PC-3 (cell line): ENCODE data around the gene REXO1. TPM values are rescaled to one million over a fixed set of nuclear protein-coding genes. Genes with fewer than 3 reads are reported as not detected.
"Not testable (repeated sequence)": the region's sequence is repeated elsewhere in the genome, so short reads cannot be mapped to it uniquely, and the experiment has no call there.

ENCODE experiments used
- ATAC-seq: fragments of 200-7000 bp; cut with Tn5 transposase; 2 replicates; pipeline ENCODE4 v1.9.1; 2020; ENCODE audit warnings: mild to moderate bottlenecking, moderate library complexity
- BruUV-seq: library from RNA; stranded (reverse); fragments of 400-500 nt; replicated peaks from 2 replicates; lab custom pipeline; 2021; lab: Mats Ljungman, UMichigan
- CTCF ChIA-PET: fragments of 300-600 bp; sonication (Branson Sonifier 250); formaldehyde crosslinking; loops from one replicate; lab custom pipeline; 2022; ENCODE audit warnings: antibody characterized with exemption; lab: Charles Lee
- POLR2A ChIA-PET: fragments of 300-600 bp; sonication (Branson Sonifier 250); formaldehyde crosslinking; loops from one replicate; lab custom pipeline; 2022; ENCODE audit warnings: antibody characterized with exemption; ENCODE audit not compliant: unreplicated experiment; lab: Charles Lee
- DNase-seq: peaks from one replicate; pipeline ENCODE4 v3.0.0-alpha.2; 2015
- H2AFZ ChIP-seq: fragments of 300-600 bp; sonication (generic); 2 replicates; pipeline ENCODE4 v1.6.0; 2016; ENCODE audit warnings: antibody characterized with exemption, low read length
- H3F3A ChIP-seq: fragments of 300-600 bp; sonication (generic); one replicate; pipeline ENCODE4 v1.6.0; 2017; ENCODE audit warnings: antibody characterized with exemption, low read length, control low read depth, mild to moderate bottlenecking; ENCODE audit not compliant: unreplicated experiment
- H3K27ac ChIP-seq: fragments of 300-600 bp; sonication (generic); 2 replicates; pipeline ENCODE4 v1.5.1; 2016; ENCODE audit warnings: mild to moderate bottlenecking, low read length
- H3K27me3 ChIP-seq: fragments of 300-600 bp; sonication (generic); 2 replicates; pipeline ENCODE4 v1.6.1; 2016; ENCODE audit warnings: low read length, mixed read lengths
- H3K36me3 ChIP-seq: fragments of 300-600 bp; sonication (generic); 2 replicates; pipeline ENCODE4 v1.6.1; 2016; ENCODE audit warnings: low read depth, mixed run types, low read length, mixed read lengths
- H3K4me1 ChIP-seq: fragments of 300-600 bp; sonication (generic); 2 replicates; pipeline ENCODE4 v1.5.1; 2016; ENCODE audit warnings: low read length; ENCODE audit not compliant: insufficient read depth
- H3K4me2 ChIP-seq: fragments of 300-600 bp; sonication (generic); 2 replicates; pipeline ENCODE4 v1.6.0; 2016; ENCODE audit warnings: low read length
- H3K4me3 ChIP-seq: fragments of 300-600 bp; sonication (generic); 2 replicates; pipeline ENCODE4 v1.5.1; 2016; ENCODE audit warnings: mild to moderate bottlenecking, low read length, mixed read lengths
- H3K79me2 ChIP-seq: fragments of 300-600 bp; sonication (generic); 2 replicates; pipeline ENCODE4 v1.6.1; 2017; ENCODE audit warnings: low read length, mixed read lengths
- H3K9ac ChIP-seq: fragments of 300-600 bp; sonication (generic); 2 replicates; pipeline ENCODE4 v1.6.0; 2016; ENCODE audit warnings: mild to moderate bottlenecking, low read length
- H3K9me2 ChIP-seq: fragments of 300-600 bp; sonication (generic); replicated peaks from 2 replicates; pipeline ENCODE4 v1.6.1; 2016; ENCODE audit warnings: mixed run types, low read length, mixed read lengths
- H3K9me3 ChIP-seq: fragments of 300-600 bp; sonication (generic); 2 replicates; pipeline ENCODE4 v1.6.1; 2016; ENCODE audit warnings: low read length, mixed read lengths
- H4K20me1 ChIP-seq: fragments of 300-600 bp; sonication (generic); 2 replicates; pipeline ENCODE4 v1.6.1; 2016; ENCODE audit warnings: low read length, mixed read lengths
- EZH2 ChIP-seq: fragments of 300-600 bp; sonication (generic); IDR thresholded peaks from one replicate; pipeline ENCODE4 v1.6.1; 2017; ENCODE audit warnings: antibody characterized with exemption, mild to moderate bottlenecking, low read length; ENCODE audit not compliant: unreplicated experiment
- EZH2phosphoT487 ChIP-seq: fragments of 300-600 bp; sonication (generic); IDR thresholded peaks from 2 replicates; pipeline ENCODE4 v1.6.1; 2018; ENCODE audit warnings: mild to moderate bottlenecking, antibody characterized with exemption, low read length, borderline replicate concordance
- intact Hi-C: fragments of 100-400 bp; cut with micrococcal nuclease; formaldehyde crosslinking; loops from 2 replicates; pipeline ENCODE4 v1.9.0; 2023
- total RNA-seq: library from RNA; depleted of rRNA; stranded (reverse); fragments of >200 nt; gene quantifications from 2 replicates; pipeline ENCODE4 v1.2.3, GENCODE V29; 2014
- TF ChIP-seq, protein P1 (sequence below): fragments of 300-600 bp; sonication (generic); conservative IDR thresholded peaks from 2 replicates; pipeline ENCODE4 v1.5.1; 2017; ENCODE audit warnings: antibody characterized with exemption, low read depth, mild to moderate bottlenecking, low read length

Gene REXO1
- total RNA-seq, 1 experiment from 2014 or later = 21.4 TPM

DNA sequence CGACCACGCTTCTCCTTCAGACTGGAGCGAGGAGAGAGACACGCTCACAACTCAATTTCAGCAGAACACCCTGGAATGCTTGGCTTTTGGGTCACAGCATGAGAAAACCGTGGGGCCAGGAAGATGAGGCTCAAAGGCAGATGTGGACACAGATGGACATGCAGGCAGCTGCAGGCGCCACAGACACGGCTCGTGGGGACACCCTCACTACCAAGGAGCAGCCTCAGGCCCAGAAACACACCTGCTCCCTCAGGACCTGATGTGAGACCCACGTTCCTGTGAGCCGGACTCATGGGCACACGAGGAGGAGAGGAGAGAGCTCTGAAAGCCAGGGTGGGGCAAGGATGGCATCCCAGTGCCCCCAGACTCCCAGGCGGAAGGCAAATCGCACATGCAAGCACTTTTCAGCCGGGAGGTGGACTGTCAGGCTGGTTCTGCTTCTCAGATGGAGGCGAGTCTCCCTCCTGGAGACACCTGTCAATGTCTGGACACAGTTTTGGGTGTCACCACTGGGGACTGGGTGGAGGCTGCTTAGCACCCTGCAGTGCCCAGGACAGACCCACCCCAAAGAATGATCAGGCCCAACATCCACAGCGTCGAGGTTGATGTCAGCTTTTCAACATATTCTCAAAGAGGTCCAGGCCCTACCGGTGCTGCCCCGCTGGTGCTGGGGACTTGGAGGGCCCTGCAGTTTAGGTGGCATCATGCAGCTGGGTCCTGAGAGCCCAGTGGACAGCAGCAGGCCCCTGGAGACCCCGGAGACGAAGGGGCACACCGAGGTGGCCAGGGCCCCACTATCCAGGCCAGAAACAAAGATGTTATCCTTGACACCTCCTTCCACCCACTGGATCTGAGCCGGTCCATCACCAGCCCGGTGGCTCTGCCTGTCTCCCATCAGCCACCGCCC, 34.8 kb upstream of the REXO1 start:
- TF ChIP-seq EZH2 (no peak), EZH2phosphoT487 (no peak)
- TF ChIP-seq, protein P1, sequence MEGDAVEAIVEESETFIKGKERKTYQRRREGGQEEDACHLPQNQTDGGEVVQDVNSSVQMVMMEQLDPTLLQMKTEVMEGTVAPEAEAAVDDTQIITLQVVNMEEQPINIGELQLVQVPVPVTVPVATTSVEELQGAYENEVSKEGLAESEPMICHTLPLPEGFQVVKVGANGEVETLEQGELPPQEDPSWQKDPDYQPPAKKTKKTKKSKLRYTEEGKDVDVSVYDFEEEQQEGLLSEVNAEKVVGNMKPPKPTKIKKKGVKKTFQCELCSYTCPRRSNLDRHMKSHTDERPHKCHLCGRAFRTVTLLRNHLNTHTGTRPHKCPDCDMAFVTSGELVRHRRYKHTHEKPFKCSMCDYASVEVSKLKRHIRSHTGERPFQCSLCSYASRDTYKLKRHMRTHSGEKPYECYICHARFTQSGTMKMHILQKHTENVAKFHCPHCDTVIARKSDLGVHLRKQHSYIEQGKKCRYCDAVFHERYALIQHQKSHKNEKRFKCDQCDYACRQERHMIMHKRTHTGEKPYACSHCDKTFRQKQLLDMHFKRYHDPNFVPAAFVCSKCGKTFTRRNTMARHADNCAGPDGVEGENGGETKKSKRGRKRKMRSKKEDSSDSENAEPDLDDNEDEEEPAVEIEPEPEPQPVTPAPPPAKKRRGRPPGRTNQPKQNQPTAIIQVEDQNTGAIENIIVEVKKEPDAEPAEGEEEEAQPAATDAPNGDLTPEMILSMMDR = no peak
- Histone ChIP-seq H3F3A (no peaks in the 10 kb centered on the region), H3K27me3 (no peaks in the 10 kb centered on the region), H3K9me3 (no peaks in the 10 kb centered on the region), H3K36me3 (no peaks in the 10 kb centered on the region), H3K27ac (no peak overlapping the region), H4K20me1 (peaks cover 14% of the 10 kb centered on the region; the same call in 1 of the 2 replicates), H3K4me2 (peak overlapping the region; percentile 100), H3K79me2 (peaks cover 33% of the 10 kb centered on the region), H3K9me2 (no peaks in the 10 kb centered on the region), H2AFZ (no peak overlapping the region), H3K4me1 (peaks cover 8% of the 10 kb centered on the region), H3K4me3 (peak overlapping the region; percentile 82), H3K9ac (no peak overlapping the region)
- no TSS peak for BruUV-seq
- DNase-seq (no peak), ATAC-seq (no peak)
- POLR2A ChIA-PET = no interaction called here
- intact Hi-C loops = no loop called here
- CTCF ChIA-PET = no interaction called here

DNA sequence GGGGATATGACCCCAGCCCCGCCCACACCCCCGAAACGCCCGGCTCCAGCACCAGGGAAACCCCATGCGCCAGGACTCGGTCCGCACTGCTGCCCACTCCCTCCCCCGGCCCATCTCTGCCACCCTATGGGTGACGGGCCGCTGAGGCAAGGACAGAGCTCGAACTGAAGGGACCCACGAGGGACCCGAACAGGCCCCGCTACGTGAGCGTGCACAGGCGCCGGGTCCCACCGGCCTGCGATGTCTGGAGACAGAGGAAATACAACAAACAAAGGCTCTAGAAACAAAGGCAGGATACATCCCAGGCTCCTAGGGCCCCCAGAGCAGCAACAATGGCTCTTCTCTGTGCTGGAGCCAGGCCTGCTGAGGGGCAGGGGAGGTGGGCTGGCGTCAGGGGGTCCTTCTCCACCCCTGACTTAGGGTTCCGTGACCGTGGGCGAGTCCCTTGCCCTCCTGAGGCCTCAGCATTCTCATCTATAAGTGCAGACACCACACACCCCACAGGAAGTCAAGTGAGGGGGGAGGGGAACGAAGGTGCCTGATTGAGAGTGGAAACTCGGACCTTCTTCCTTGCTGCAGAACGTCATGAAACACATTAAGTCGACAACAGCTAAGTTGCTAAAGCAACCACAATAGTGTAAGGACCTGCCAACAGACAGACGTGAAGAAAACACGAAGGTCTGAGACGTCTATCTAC, 34.0 kb upstream of the REXO1 start:
- Histone ChIP-seq H3K4me1 (peaks cover 8% of the 10 kb centered on the region), H3K4me2 (no peak overlapping the region), H4K20me1 (peaks cover 14% of the 10 kb centered on the region; the same call in 1 of the 2 replicates), H2AFZ (no peak overlapping the region), H3K79me2 (peaks cover 33% of the 10 kb centered on the region), H3K27ac (no peak overlapping the region), H3F3A (no peaks in the 10 kb centered on the region), H3K4me3 (no peak overlapping the region), H3K9ac (no peak overlapping the region), H3K27me3 (no peaks in the 10 kb centered on the region), H3K9me3 (no peaks in the 10 kb centered on the region), H3K9me2 (no peaks in the 10 kb centered on the region), H3K36me3 (no peaks in the 10 kb centered on the region)
- BruUV-seq = no TSS peak
- intact Hi-C loops = no loop called here
- POLR2A ChIA-PET = no interaction called here
- ATAC-seq = no peak
- no peak for TF ChIP-seq EZH2
- no peak for TF ChIP-seq EZH2phosphoT487
- TF ChIP-seq, protein P1 = no peak
- CTCF ChIA-PET = no interaction called here
- DNase-seq = no peak

DNA sequence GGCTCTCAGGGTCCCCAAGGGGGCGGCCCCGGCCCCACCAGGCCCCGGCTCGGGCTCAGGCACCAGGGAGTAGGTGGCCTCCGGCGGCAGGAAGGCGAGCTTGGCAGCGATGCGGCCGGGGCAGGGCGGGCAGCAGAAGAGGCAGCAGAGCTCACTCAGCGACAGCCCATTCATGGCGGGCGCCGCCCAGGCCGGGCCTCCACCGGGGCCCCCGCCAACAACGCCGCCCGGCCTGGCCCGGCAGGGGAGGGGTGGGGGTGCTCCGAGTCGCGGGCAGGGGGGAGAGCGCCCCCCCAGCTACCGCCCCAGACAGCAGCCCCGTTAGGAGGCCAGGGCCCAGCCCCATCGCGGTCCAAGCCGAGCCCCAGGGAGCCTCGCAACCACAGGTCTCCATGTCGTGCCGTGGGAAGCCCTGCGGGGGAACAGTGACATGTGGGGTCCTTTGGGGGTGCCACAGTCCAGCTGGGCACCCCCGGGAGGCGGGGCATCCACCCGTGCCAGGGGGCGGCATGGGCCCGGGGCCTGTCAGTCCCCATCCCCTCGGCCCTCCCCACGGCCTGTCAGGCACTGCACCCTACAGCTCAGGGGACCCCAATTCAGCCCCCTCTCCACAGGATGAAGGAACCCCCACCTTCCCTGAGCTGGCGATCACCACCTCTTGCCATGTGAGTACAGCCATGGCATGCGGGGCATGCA, 33.3 kb upstream of the REXO1 start:
- H3K36me3 ChIP-seq, H3K27ac ChIP-seq, H3K4me2 ChIP-seq, H3K9ac ChIP-seq, intact Hi-C loops, BruUV-seq, H3K4me3 ChIP-seq, H3K27me3 ChIP-seq, POLR2A ChIA-PET, H2AFZ ChIP-seq, H3K4me1 ChIP-seq, ATAC-seq, CTCF ChIA-PET, DNase-seq, H3K9me3 ChIP-seq, H3K9me2 ChIP-seq, H3F3A ChIP-seq: not testable (repeated sequence)
- H4K20me1 ChIP-seq = peaks cover 14% of the 10 kb centered on the region; the same call in 1 of the 2 replicates
- peaks cover 33% of the 10 kb centered on the region for H3K79me2 ChIP-seq
